AG09309 (cell line): ENCODE measurements around the gene NNMT.
"Not testable (repeated sequence)": the region's sequence is repeated elsewhere in the genome, so short reads cannot be mapped to it uniquely, and the experiment has no call there.

Source experiments
- DNase-seq: peaks from one replicate; pipeline ENCODE4 v3.0.0-alpha.2; 2010; ENCODE audit warnings: low read depth
- H3K4me3 ChIP-seq: 2 replicates; pipeline ENCODE4 v1.5.1; 2011; ENCODE audit warnings: mild to moderate bottlenecking, low read depth, low read length, moderate library complexity; ENCODE audit not compliant: control insufficient read depth
- TF ChIP-seq, protein P1 (sequence below): IDR thresholded peaks from 2 replicates; pipeline ENCODE4 v1.5.1; 2011; ENCODE audit warnings: mild to moderate bottlenecking, low read depth, low read length, inconsistent platforms; ENCODE audit not compliant: insufficient read depth, control insufficient read depth; ENCODE audit errors: missing control alignments

Gene NNMT

DNA sequence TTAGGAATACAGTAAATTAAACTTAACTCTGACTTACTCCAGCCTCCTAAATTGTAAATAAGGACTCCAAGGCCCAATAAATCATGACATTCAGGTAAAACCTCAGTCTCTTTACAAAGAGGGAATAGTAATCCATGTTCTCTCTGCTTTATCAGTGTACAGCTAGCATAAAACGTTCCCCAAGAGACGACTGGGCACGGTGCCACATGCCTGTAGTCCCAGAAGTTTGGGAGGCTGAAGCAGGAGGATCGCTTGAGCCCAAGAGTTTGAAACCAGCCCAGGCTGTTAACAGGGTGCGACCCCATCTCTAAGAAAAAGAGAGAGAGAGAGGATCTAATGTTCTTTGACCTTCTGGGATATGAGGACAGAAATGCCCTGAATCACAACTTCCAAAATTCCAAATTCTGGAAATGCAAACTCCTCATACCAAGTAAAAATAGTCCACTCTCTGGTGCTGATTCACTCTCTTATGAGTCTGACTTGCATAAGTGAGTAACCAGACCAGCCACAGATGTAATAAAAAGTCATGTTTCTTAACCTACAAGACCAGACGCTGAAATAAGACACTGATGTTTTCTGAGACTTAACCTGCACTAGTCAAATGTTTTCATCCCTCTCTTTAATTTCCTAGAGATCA lies 25.5 kb downstream of the NNMT start:
- peak; percentile 92 for DNase-seq
- H3K4me3 ChIP-seq: no peak overlapping the region
- TF ChIP-seq, protein P1, sequence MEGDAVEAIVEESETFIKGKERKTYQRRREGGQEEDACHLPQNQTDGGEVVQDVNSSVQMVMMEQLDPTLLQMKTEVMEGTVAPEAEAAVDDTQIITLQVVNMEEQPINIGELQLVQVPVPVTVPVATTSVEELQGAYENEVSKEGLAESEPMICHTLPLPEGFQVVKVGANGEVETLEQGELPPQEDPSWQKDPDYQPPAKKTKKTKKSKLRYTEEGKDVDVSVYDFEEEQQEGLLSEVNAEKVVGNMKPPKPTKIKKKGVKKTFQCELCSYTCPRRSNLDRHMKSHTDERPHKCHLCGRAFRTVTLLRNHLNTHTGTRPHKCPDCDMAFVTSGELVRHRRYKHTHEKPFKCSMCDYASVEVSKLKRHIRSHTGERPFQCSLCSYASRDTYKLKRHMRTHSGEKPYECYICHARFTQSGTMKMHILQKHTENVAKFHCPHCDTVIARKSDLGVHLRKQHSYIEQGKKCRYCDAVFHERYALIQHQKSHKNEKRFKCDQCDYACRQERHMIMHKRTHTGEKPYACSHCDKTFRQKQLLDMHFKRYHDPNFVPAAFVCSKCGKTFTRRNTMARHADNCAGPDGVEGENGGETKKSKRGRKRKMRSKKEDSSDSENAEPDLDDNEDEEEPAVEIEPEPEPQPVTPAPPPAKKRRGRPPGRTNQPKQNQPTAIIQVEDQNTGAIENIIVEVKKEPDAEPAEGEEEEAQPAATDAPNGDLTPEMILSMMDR: no peak

DNA sequence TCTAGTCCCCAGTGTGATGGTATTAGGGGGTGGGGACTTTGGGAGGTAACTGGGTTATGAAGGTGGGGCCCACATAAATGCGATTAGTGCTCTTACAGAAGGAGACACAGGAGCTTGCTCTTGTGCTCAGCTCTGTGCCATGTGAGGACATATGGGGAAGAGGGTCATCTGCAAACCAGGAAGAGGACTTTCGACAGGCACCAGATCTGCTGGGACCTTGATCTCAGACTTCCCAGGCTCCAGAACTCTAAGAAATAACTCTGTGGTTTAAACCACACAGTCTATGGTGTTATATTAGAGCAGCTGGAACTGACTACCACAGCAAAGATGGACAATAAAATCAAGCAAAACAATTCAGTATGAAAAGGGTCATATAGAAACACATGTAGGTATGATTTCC lies 26.7 kb downstream of the NNMT start:
- no peak for DNase-seq
- H3K4me3 ChIP-seq: no peak overlapping the region
- TF ChIP-seq, protein P1: no peak

DNA sequence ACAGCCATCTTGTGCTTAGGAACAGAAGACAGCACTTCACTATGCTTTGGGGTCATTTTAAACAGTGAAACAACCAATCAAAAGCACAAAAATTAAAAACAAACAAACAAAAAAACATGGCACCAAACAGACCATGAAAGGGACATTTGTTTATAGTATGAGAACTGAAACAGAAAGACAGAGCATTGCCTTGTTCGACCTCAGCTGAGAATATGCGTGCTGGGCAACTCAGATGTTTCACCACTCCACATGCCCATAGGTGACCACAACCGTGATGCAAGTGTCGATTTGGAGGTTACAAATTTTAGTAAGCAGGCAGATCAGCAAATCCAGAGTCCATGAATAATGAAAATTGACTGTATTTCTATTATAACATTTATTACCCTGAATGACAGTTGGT lies 30.0 kb downstream of the NNMT start:
- TF ChIP-seq, protein P1: no peak
- no peak for DNase-seq
- no peak overlapping the region for H3K4me3 ChIP-seq

DNA sequence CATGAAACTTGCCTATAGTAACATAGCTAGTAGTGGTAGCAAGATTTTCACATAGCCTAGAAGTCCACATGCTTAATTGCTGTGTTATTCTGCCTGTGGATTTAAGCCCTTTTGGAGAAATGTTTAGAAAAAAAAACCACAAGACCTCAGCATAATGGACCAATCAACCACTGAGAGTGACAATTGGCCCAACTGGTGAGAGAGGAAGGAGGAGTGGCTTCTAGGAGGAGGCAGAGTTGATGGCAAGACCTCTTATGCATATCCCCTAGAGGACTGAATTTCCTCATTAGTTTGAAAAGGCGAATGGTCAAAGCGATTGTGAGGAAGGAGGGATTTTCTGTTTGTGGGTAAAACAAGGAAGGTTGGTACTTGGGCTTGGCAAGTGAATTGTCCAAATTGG lies 30.6 kb downstream of the NNMT start:
- H3K4me3 ChIP-seq: no peak overlapping the region
- TF ChIP-seq, protein P1: no peak
- no peak for DNase-seq

DNA sequence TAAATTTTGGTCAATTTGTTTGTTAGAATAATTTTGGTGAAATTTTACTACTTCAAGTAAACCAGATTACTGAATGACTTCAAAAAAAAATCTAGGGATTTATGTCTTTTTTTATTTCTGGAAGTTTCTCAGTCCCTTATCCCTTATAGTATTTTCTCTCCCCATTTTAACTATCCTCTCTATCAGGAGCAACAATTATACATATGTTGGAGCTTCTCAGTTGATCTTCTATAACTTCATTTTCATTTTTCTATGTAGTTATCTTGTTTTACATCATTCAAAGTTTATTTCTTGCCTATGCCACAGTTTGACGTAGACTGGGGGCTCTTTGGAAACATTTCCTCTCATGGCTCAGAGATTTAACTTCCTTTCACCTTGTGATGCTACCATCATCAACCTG lies 34.2 kb downstream of the NNMT start:
- no peak for DNase-seq
- TF ChIP-seq, protein P1: no peak

DNA sequence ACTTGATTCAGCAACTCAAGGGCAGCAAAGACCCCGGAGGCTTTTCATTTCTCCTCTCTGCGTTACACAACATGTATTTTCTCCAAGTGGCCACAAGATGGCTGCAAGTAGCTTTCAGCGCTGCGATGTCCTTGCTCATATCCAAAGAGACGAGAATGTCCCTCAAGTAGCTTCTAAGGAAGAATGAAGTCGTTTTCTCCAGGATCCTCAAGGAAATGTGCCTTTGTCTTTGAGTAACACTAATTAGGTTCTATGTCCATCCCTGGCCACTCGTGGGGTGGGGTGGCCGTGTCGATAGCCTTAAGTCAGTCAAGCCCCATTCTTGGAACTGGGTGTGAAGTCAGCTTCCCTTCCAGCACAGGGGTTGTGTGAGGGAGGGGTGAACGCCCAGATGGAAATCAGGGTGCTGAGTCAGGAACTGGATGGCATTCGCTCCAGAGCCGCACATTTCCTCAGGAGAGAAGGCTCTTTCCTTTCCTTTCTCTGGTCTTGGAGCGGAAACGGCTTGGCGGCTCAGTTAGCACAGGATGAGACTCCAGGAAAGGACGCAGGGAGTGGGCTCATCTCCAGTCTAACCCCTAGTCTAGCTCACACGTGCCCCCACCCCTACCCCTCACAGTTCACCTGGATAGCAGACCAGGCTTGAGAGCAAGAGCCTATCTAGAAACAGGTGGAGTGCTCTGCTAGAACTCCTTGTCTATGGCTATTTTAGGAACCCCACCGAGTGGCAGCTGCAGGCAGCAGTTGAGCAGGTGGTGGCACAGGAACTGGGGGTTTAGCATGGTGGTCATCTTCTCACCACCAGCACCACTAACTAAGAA lies 44.3 kb downstream of the NNMT start:
- TF ChIP-seq, protein P1: peak; percentile 81
- DNase-seq: peak; percentile 57
- H3K4me3 ChIP-seq: peak overlapping the region; percentile 38

More for the DNA sequence above, 34.2 kb downstream of the NNMT start:
- H3K4me3 ChIP-seq: no peak overlapping the region

DNA sequence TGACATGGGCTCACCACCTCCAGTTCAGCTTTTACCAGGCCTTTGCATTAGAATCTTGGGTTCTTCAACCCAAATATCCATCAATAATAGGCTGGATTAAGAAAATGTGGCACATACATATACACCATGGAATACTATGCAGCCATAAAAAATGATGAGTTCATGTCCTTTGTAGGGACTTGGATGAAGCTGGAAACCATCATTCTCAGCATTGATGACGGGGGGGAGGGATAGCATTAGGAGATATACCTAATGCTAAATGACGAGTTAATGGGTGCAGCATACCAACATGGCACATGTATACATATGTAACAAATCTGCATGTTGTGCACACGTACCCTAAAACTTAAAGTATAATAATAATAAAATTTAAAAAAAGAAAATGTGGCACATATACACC lies 45.5 kb downstream of the NNMT start:
- not testable (repeated sequence) for DNase-seq, H3K4me3 ChIP-seq
